Peyer's patch (tissue), 4 donors: Measurements from ENCODE around the gene GAA. TPM values are rescaled to one million over a fixed set of nuclear protein-coding genes. Genes with fewer than 3 reads are reported as not detected.

Experiments
- DNase-seq, 3 donors: peaks; one replicate each; pipeline ENCODE4 v3.0.0-alpha.2; 2017 to 2019
- H3K27ac ChIP-seq, 4 donors: fragments of 200-600 bp; sonication (generic); one replicate each; pipeline ENCODE4 v1.5.1; 2016 to 2019
- H3K27me3 ChIP-seq, 2 donors: fragments of 200-600 bp; sonication (generic); one replicate each; pipeline ENCODE4 v1.5.1; 2019
- H3K36me3 ChIP-seq, 3 donors: fragments of 200-600 bp; sonication (generic); one replicate each; pipeline ENCODE4 v1.5.1; 2016 to 2019
- H3K4me1 ChIP-seq, 4 donors: fragments of 200-600 bp; sonication (generic); one replicate each; pipeline ENCODE4 v1.5.1; 2016 to 2019
- H3K4me3 ChIP-seq, 4 donors: fragments of 200-600 bp; sonication (generic); 1 replicate in 3 of 4; 2 replicates in 1 of 4; pipeline ENCODE4 v1.5.1; 2016 to 2019; ENCODE audit warnings: mild to moderate bottlenecking in 1 of 4
- H3K9me3 ChIP-seq, 4 donors: fragments of 200-600 bp; sonication (generic); one replicate each; pipeline ENCODE4 v1.5.1; 2016 to 2019; ENCODE audit warnings: mild to moderate bottlenecking in 1 of 4
- CTCF ChIP-seq, 6 experiments: fragments of 450-650 bp in 4 of 6; fragments of 200-600 bp in 2 of 6; sonication (generic) in 1 of 6; IDR thresholded peaks; one replicate each; pipeline ENCODE4 v1.5.1; 2017 to 2019; ENCODE audit warnings: antibody characterized with exemption in 6 of 6, mild to moderate bottlenecking in 3 of 6, moderate library complexity in 1 of 6
- POLR2A ChIP-seq, 2 donors: fragments of 450-650 bp; IDR thresholded peaks; one replicate each; pipeline ENCODE4 v1.5.1; 2017; ENCODE audit warnings: antibody characterized with exemption in 2 of 2, mild to moderate bottlenecking in 2 of 2, moderate library complexity in 2 of 2
- total RNA-seq, 4 donors: library from RNA; depleted of rRNA; stranded (reverse); fragments of >200 nt; gene quantifications; one replicate each; pipeline ENCODE4 v1.1.0, GENCODE V29; 2016

Gene GAA
- total RNA-seq, 4 donors from 2014 or later = 33.8 to 88.1 (median 42.3) TPM

- no peak overlapping the region for H3K27ac ChIP-seq
- TF ChIP-seq POLR2A (IDR thresholded peaks at IDR 0.05) = no peak
- no peak for TF ChIP-seq CTCF (IDR thresholded peaks at IDR 0.05)
- no peak for DNase-seq
- peaks cover 0 to 63% (median 0%) of the 10 kb centered on the region in 3 donors for H3K36me3 ChIP-seq
- H3K4me1 ChIP-seq = peaks cover 0 to 13% (median 6%) of the 10 kb centered on the region in 4 donors
- no peaks in the 10 kb centered on the region for H3K27me3 ChIP-seq
- no peak overlapping the region for H3K4me3 ChIP-seq
- H3K9me3 ChIP-seq = no peaks in the 10 kb centered on the region
Observed at GRCh38 chr17:80142929-80143328, 41.5 kb downstream of the GAA start.

GRCh38 chr17:80145076-80146075 is 44.0 kb downstream of the GAA start:
- H3K27ac ChIP-seq = no peak overlapping the region
- H3K9me3 ChIP-seq = no peaks in the 10 kb centered on the region
- no peak for DNase-seq
- H3K4me3 ChIP-seq = peak overlapping the region; percentile 73 to 95 (median 80)
- H3K4me1 ChIP-seq = peaks cover 0 to 24% (median 8%) of the 10 kb centered on the region in 4 donors
- no peak for TF ChIP-seq CTCF (IDR thresholded peaks at IDR 0.05)
- TF ChIP-seq POLR2A (IDR thresholded peaks at IDR 0.05) = no peak
- peaks cover 0 to 39% (median 0%) of the 10 kb centered on the region in 3 donors for H3K36me3 ChIP-seq
- H3K27me3 ChIP-seq = no peaks in the 10 kb centered on the region

- Histone ChIP-seq H3K4me3 (peak overlapping the region; percentile 73 to 95 (median 80)), H3K9me3 (no peaks in the 10 kb centered on the region), H3K27me3 (no peaks in the 10 kb centered on the region), H3K4me1 (peaks cover 0 to 24% (median 8%) of the 10 kb centered on the region in 4 donors), H3K27ac (peak overlapping the region; percentile 92 to 95 (median 93)), H3K36me3 (peaks cover 0 to 29% (median 0%) of the 10 kb centered on the region in 3 donors)
- TF ChIP-seq POLR2A (IDR thresholded peaks at IDR 0.05) (no peak), CTCF (IDR thresholded peaks at IDR 0.05) (no peak)
- DNase-seq = peak in 1 of 3 donors; percentile 67
Observed at GRCh38 chr17:80146121-80147034, 45.0 kb downstream of the GAA start.

GRCh38 chr17:80147035-80147822 is 45.8 kb downstream of the GAA start, which contains the start of gene EIF4A3:
EIF4A3 (minus strand) TSS chr17:80147128; CDS start chr17:80146961, 167 bp downstream.
- peak; percentile 98 to 100 (median 98) for DNase-seq

More at GRCh38 chr17:80147035-80147822, 45.8 kb downstream of the GAA start, which contains the start of gene EIF4A3:
- TF ChIP-seq POLR2A (IDR thresholded peaks at IDR 0.05) (peak; percentile 86 to 89), CTCF (IDR thresholded peaks at IDR 0.05) (peak in 3 of 6 experiments; percentile 11 to 21 (median 14))
- Histone ChIP-seq H3K27ac (peak within 1 kb of the TSS; percentile 92 to 95 (median 93)), H3K27me3 (no peaks in the 10 kb centered on the region), H3K36me3 (peaks cover 0 to 20% (median 0%) of the 10 kb centered on the region in 3 donors), H3K4me3 (peak within 1 kb of the TSS; percentile 73 to 95 (median 80)), H3K4me1 (peaks cover 0 to 24% (median 8%) of the 10 kb centered on the region in 4 donors), H3K9me3 (no peaks in the 10 kb centered on the region)
